Activated naive CD8-positive, alpha-beta T cell treated with anti-CD3 and anti-CD28 coated beads for 36 hours (primary cell): Measurements from ENCODE around the gene CRACDL. TPM values are rescaled to one million over a fixed set of nuclear protein-coding genes. Genes with fewer than 3 reads are reported as not detected.

Experiments
- DNase-seq: peaks from one replicate; pipeline ENCODE4 v3.0.0; 2021
- H3K27ac Mint-ChIP-seq: one replicate; pipeline ENCODE4 v1.8.0; 2022; ENCODE audit warnings: mild to moderate bottlenecking, moderate library complexity, mixed read lengths
- H3K27me3 Mint-ChIP-seq: one replicate; pipeline ENCODE4 v1.8.0; 2022; ENCODE audit warnings: mild to moderate bottlenecking, mixed read lengths
- H3K36me3 Mint-ChIP-seq: one replicate; pipeline ENCODE4 v1.8.0; 2021; ENCODE audit warnings: mild to moderate bottlenecking, mixed read lengths
- H3K4me1 Mint-ChIP-seq: one replicate; pipeline ENCODE4 v1.8.0; 2021; ENCODE audit warnings: mixed read lengths
- H3K4me3 Mint-ChIP-seq: one replicate; pipeline ENCODE4 v1.8.0; 2022; ENCODE audit warnings: mild to moderate bottlenecking, moderate library complexity, mixed read lengths
- H3K9me3 Mint-ChIP-seq: one replicate; pipeline ENCODE4 v1.8.0; 2022; ENCODE audit warnings: mixed read lengths
- total RNA-seq, 2 experiments: library from RNA; stranded (reverse); gene quantifications; one replicate each; pipeline ENCODE4 v1.2.3, GENCODE V29; 2021

The CRACDL gene
- total RNA-seq, 2 experiments from 2014 or later, result 0.30 to 0.33 TPM

GRCh38 chr2:98772536-98772935 lies 163.5 kb downstream of the CRACDL start:
- H3K4me3 Mint-ChIP-seq, result peak overlapping the region; percentile 94
- H3K36me3 Mint-ChIP-seq, result peaks cover 6% of the 10 kb centered on the region
- H3K9me3 Mint-ChIP-seq, result no peaks in the 10 kb centered on the region
- H3K27ac Mint-ChIP-seq, result peak overlapping the region; percentile 97
- peaks cover 57% of the 10 kb centered on the region for H3K4me1 Mint-ChIP-seq
- no peaks in the 10 kb centered on the region for H3K27me3 Mint-ChIP-seq
- no peak for DNase-seq

GRCh38 chr2:98771721-98772524 lies 164.1 kb downstream of the CRACDL start:
- H3K27me3 Mint-ChIP-seq, result no peaks in the 10 kb centered on the region
- peaks cover 10% of the 10 kb centered on the region for H3K36me3 Mint-ChIP-seq

GRCh38 chr2:98771264-98771663 lies 164.8 kb downstream of the CRACDL start:
- Mint-ChIP-seq H3K4me3 (peak overlapping the region; percentile 94), H3K36me3 (peaks cover 10% of the 10 kb centered on the region), H3K27ac (peak overlapping the region; percentile 97), H3K4me1 (peaks cover 70% of the 10 kb centered on the region), H3K9me3 (no peaks in the 10 kb centered on the region), H3K27me3 (no peaks in the 10 kb centered on the region)
- no peak for DNase-seq

More at GRCh38 chr2:98771721-98772524, 164.1 kb downstream of the CRACDL start:
- Mint-ChIP-seq H3K27ac (peak overlapping the region; percentile 97), H3K4me3 (peak overlapping the region; percentile 94), H3K4me1 (peaks cover 64% of the 10 kb centered on the region), H3K9me3 (no peaks in the 10 kb centered on the region)
- DNase-seq, result peak; percentile 59

GRCh38 chr2:98769784-98770183 lies 166.2 kb downstream of the CRACDL start:
- no peaks in the 10 kb centered on the region for H3K27me3 Mint-ChIP-seq
- peak; percentile 34 for DNase-seq
- peak overlapping the region; percentile 97 for H3K27ac Mint-ChIP-seq

GRCh38 chr2:98769114-98769476 lies 166.9 kb downstream of the CRACDL start:
- Mint-ChIP-seq H3K9me3 (no peaks in the 10 kb centered on the region), H3K4me3 (peak overlapping the region; percentile 32), H3K36me3 (peaks cover 13% of the 10 kb centered on the region), H3K4me1 (peaks cover 75% of the 10 kb centered on the region), H3K27me3 (no peaks in the 10 kb centered on the region), H3K27ac (peak overlapping the region; percentile 82)
- DNase-seq, result no peak

More at GRCh38 chr2:98769784-98770183, 166.2 kb downstream of the CRACDL start:
- H3K4me3 Mint-ChIP-seq, result peak overlapping the region; percentile 94
- no peaks in the 10 kb centered on the region for H3K9me3 Mint-ChIP-seq
- peaks cover 76% of the 10 kb centered on the region for H3K4me1 Mint-ChIP-seq
- H3K36me3 Mint-ChIP-seq, result peaks cover 13% of the 10 kb centered on the region

- no peaks in the 10 kb centered on the region for H3K9me3 Mint-ChIP-seq
- DNase-seq, result peak; percentile 38
- H3K36me3 Mint-ChIP-seq, result peaks cover 13% of the 10 kb centered on the region
- H3K27ac Mint-ChIP-seq, result peak overlapping the region; percentile 82
- H3K27me3 Mint-ChIP-seq, result no peaks in the 10 kb centered on the region
- peak overlapping the region; percentile 32 for H3K4me3 Mint-ChIP-seq
- peaks cover 72% of the 10 kb centered on the region for H3K4me1 Mint-ChIP-seq
Observed at GRCh38 chr2:98768384-98769113, 167.5 kb downstream of the CRACDL start.

- Mint-ChIP-seq H3K4me3 (no peak overlapping the region), H3K4me1 (peaks cover 62% of the 10 kb centered on the region), H3K36me3 (peaks cover 8% of the 10 kb centered on the region), H3K27me3 (no peaks in the 10 kb centered on the region), H3K27ac (no peak overlapping the region), H3K9me3 (no peaks in the 10 kb centered on the region)
- no peak for DNase-seq
Observed at GRCh38 chr2:98764499-98764898, 171.5 kb downstream of the CRACDL start.

GRCh38 chr2:98763209-98763951 lies 172.6 kb downstream of the CRACDL start:
- no peaks in the 10 kb centered on the region for H3K27me3 Mint-ChIP-seq
- DNase-seq, result no peak
- no peak overlapping the region for H3K27ac Mint-ChIP-seq
- no peaks in the 10 kb centered on the region for H3K9me3 Mint-ChIP-seq
- peaks cover 62% of the 10 kb centered on the region for H3K4me1 Mint-ChIP-seq
- peaks cover 8% of the 10 kb centered on the region for H3K36me3 Mint-ChIP-seq
- no peak overlapping the region for H3K4me3 Mint-ChIP-seq

- Mint-ChIP-seq H3K27ac (peak overlapping the region; percentile 75), H3K4me1 (peaks cover 61% of the 10 kb centered on the region), H3K36me3 (peaks cover 3% of the 10 kb centered on the region), H3K9me3 (peaks cover 2% of the 10 kb centered on the region), H3K27me3 (no peaks in the 10 kb centered on the region), H3K4me3 (no peak overlapping the region)
- DNase-seq, result no peak
Observed at GRCh38 chr2:98761909-98762308, 174.1 kb downstream of the CRACDL start.

GRCh38 chr2:98761267-98761781 lies 174.7 kb downstream of the CRACDL start:
- peaks cover 55% of the 10 kb centered on the region for H3K4me1 Mint-ChIP-seq
- peak overlapping the region; percentile 75 for H3K27ac Mint-ChIP-seq
- DNase-seq, result peak; percentile 68
- H3K4me3 Mint-ChIP-seq, result peak overlapping the region; percentile 27
- H3K9me3 Mint-ChIP-seq, result peaks cover 2% of the 10 kb centered on the region
- H3K36me3 Mint-ChIP-seq, result peaks cover 3% of the 10 kb centered on the region
- no peaks in the 10 kb centered on the region for H3K27me3 Mint-ChIP-seq

GRCh38 chr2:98759827-98760625 lies 176.0 kb downstream of the CRACDL start:
- Mint-ChIP-seq H3K4me1 (peaks cover 48% of the 10 kb centered on the region), H3K9me3 (peaks cover 2% of the 10 kb centered on the region), H3K36me3 (no peaks in the 10 kb centered on the region), H3K27me3 (no peaks in the 10 kb centered on the region), H3K27ac (peak overlapping the region; percentile 30), H3K4me3 (no peak overlapping the region)
- no peak for DNase-seq

- peaks cover 48% of the 10 kb centered on the region for H3K4me1 Mint-ChIP-seq
- DNase-seq, result no peak
- H3K27ac Mint-ChIP-seq, result peak overlapping the region; percentile 30
- peaks cover 2% of the 10 kb centered on the region for H3K9me3 Mint-ChIP-seq
- H3K4me3 Mint-ChIP-seq, result no peak overlapping the region
- H3K27me3 Mint-ChIP-seq, result no peaks in the 10 kb centered on the region
- H3K36me3 Mint-ChIP-seq, result no peaks in the 10 kb centered on the region
Observed at GRCh38 chr2:98759338-98759737, 176.7 kb downstream of the CRACDL start.

- H3K9me3 Mint-ChIP-seq, result peaks cover 2% of the 10 kb centered on the region
- peaks cover 48% of the 10 kb centered on the region for H3K4me1 Mint-ChIP-seq
- peak overlapping the region; percentile 89 for H3K27ac Mint-ChIP-seq
- no peaks in the 10 kb centered on the region for H3K36me3 Mint-ChIP-seq
- peak; percentile 34 for DNase-seq
- peak overlapping the region; percentile 66 for H3K4me3 Mint-ChIP-seq
- H3K27me3 Mint-ChIP-seq, result no peaks in the 10 kb centered on the region
Observed at GRCh38 chr2:98757904-98758421, 178.1 kb downstream of the CRACDL start.

- H3K9me3 Mint-ChIP-seq, result peaks cover 2% of the 10 kb centered on the region
- DNase-seq, result no peak
- H3K27ac Mint-ChIP-seq, result no peak overlapping the region
- H3K36me3 Mint-ChIP-seq, result no peaks in the 10 kb centered on the region
- H3K27me3 Mint-ChIP-seq, result no peaks in the 10 kb centered on the region
- peaks cover 27% of the 10 kb centered on the region for H3K4me1 Mint-ChIP-seq
- H3K4me3 Mint-ChIP-seq, result no peak overlapping the region
Observed at GRCh38 chr2:98753801-98754200, 182.2 kb downstream of the CRACDL start.
